HCT116 (cell line): ENCODE results near the gene SORL1-AS1.

Experiments used
- EZH2 ChIP-seq: fragments of 200-600 bp; sonication (generic); IDR thresholded peaks from 2 replicates; pipeline ENCODE4 v1.6.1; 2017; ENCODE audit warnings: antibody characterized with exemption, mixed run types
- MAX ChIP-seq: IDR thresholded peaks from 2 replicates; pipeline ENCODE4 v1.6.1; 2012

- TF ChIP-seq MAX (no peak), EZH2 (no peak)
These were observed 27.0 kb upstream of the SORL1-AS1 start for GRCh38 chr11:121479698-121480238.
